ENCODE data around the gene CD8A.
"Not testable (repeated sequence)": the region's sequence is repeated elsewhere in the genome, so short reads cannot be mapped to it uniquely, and the experiment has no call there.

- not testable (repeated sequence) for TF ChIP-seq CTCF, EZH2 (IDR thresholded peaks at IDR 0.05)
Observed at GRCh38 chr2:86739889-86740288, 50.8 kb downstream of the CD8A start.
